Right lobe of liver (tissue), 6 donors: ENCODE data around the gene TSPAN13. TPM values are rescaled to one million over a fixed set of nuclear protein-coding genes. Genes with fewer than 3 reads are reported as not detected.

Source experiments
- ATAC-seq, 4 donors: fragments of 200-7000 bp; cut with Tn5 transposase; one replicate each; pipeline ENCODE4 v1.9.1; 2020; ENCODE audit warnings: mild to moderate bottlenecking in 4 of 4, moderate library complexity in 4 of 4
- DNase-seq, 3 donors: peaks; one replicate each; pipeline ENCODE4 v3.0.0-alpha.2; 2020
- H3K27ac ChIP-seq, 3 donors: fragments of 200-600 bp; one replicate each; pipeline ENCODE4 v1.8.0; 2022
- H3K27me3 ChIP-seq, 2 donors: fragments of 200-600 bp; one replicate each; pipeline ENCODE4 v1.8.0; 2022
- H3K36me3 ChIP-seq, 4 donors: fragments of 200-600 bp; sonication (generic) in 1 of 4; one replicate each; pipeline versions ENCODE4 v1.5.1 to v1.8.0; 2017 to 2022; ENCODE audit warnings: control low read depth in 1 of 4
- H3K4me1 ChIP-seq, 4 donors: fragments of 200-600 bp; sonication (generic) in 1 of 4; one replicate each; pipeline versions ENCODE4 v1.5.1 to v1.8.0; 2017 to 2022; ENCODE audit warnings: control low read depth in 1 of 4
- H3K4me3 ChIP-seq, 3 donors: fragments of 200-600 bp; one replicate each; pipeline ENCODE4 v1.8.0; 2022
- H3K9me3 ChIP-seq, 4 donors: fragments of 200-600 bp; sonication (generic) in 1 of 4; one replicate each; pipeline versions ENCODE4 v1.5.1 to v1.8.0; 2017 to 2022; ENCODE audit warnings: control low read depth in 1 of 4
- CTCF ChIP-seq, 4 donors: fragments of 200-600 bp in 3 of 4; fragments of 450-650 bp in 1 of 4; IDR thresholded peaks; one replicate each; pipeline versions ENCODE4 v1.5.1 to v1.8.0; 2016 to 2022; ENCODE audit warnings: antibody characterized with exemption in 4 of 4, mild to moderate bottlenecking in 2 of 4
- POLR2A ChIP-seq: fragments of 450-650 bp; IDR thresholded peaks from one replicate; pipeline ENCODE4 v1.6.1; 2017; ENCODE audit warnings: antibody characterized with exemption, mild to moderate bottlenecking
- WGBS: methylation state at CpG from one replicate; pipeline ENCODE4 v1.1.6; 2018; ENCODE audit warnings: low coverage, low lambda C conversion rate; ENCODE audit not compliant: insufficient coverage; ENCODE audit errors: missing lambda C conversion rate; 5-methylcytosine and 5-hydroxymethylcytosine counted together
- intact Hi-C, 2 donors: fragments of 100-400 bp; cut with DNase I; formaldehyde crosslinking; loops; one replicate each; pipeline versions ENCODE4 v1.11.2 to v1.14.1; 2022
- total RNA-seq, 6 experiments: library from RNA; depleted of rRNA in 2 of 6; stranded (reverse); fragments of >200 nt in 2 of 6; fragmentation: NEBNext Ultra II Directional in 3 of 6; extraction: Animal tissue kit (Norgen Biotek cat#: 25700) in 3 of 6; gene quantifications; one replicate each; pipeline versions ENCODE4 v1.1.0 to v1.2.4, GENCODE V29; 2016 to 2023
- donor health status: DM: no; HTN: yes; CAD: no.
- donor health status: DM: no; HTN: no; CAD: no.
- donor health status: DM: no; HTN: no; CAD: no.
- donor health status: DM: no; HTN: yes; CAD: no.
- donor health status: DM: no; HTN: yes; CAD: no.

Gene TSPAN13
- total RNA-seq, 6 experiments from 2014 or later, result 7.1 to 43.2 (median 18.0) TPM

GRCh38 chr7:16791905-16792698, 38.5 kb downstream of the TSPAN13 start:
- DNase-seq (no peak), ATAC-seq (no peak)
- intact Hi-C loops, result no loop called here
- H3K27me3 ChIP-seq, result no peaks in the 10 kb centered on the region
- no peaks in the 10 kb centered on the region for H3K4me1 ChIP-seq
- no peak overlapping the region for H3K27ac ChIP-seq
- TF ChIP-seq POLR2A (no peak), CTCF (IDR thresholded peaks at IDR 0.05) (no peak)
- no peaks in the 10 kb centered on the region for H3K36me3 ChIP-seq
- no peaks in the 10 kb centered on the region for H3K9me3 ChIP-seq
- H3K4me3 ChIP-seq, result no peak overlapping the region
- 63% methylated on average over 5 of the region's 5 CpGs for WGBS

- H3K27ac ChIP-seq, result no peak overlapping the region
- no peaks in the 10 kb centered on the region for H3K36me3 ChIP-seq
- H3K4me1 ChIP-seq, result no peaks in the 10 kb centered on the region
- no peaks in the 10 kb centered on the region for H3K9me3 ChIP-seq
- no peak for ATAC-seq
- DNase-seq, result no peak
- H3K4me3 ChIP-seq, result no peak overlapping the region
- TF ChIP-seq CTCF (IDR thresholded peaks at IDR 0.05) (no peak), POLR2A (no peak)
- no peaks in the 10 kb centered on the region for H3K27me3 ChIP-seq
- intact Hi-C loops, result no loop called here
- WGBS, result 75% methylated on average over 3 of the region's 3 CpGs
These were observed 41.4 kb downstream of the TSPAN13 start for GRCh38 chr7:16794986-16795385.

- no peak for TF ChIP-seq POLR2A
- no peak for TF ChIP-seq CTCF (IDR thresholded peaks at IDR 0.05)
- no peaks in the 10 kb centered on the region for H3K9me3 ChIP-seq
- no peak for ATAC-seq
- DNase-seq, result no peak
- intact Hi-C loops, result no loop called here
- 51% methylated on average over 6 of the region's 6 CpGs for WGBS
- no peaks in the 10 kb centered on the region for H3K27me3 ChIP-seq
- no peak overlapping the region for H3K27ac ChIP-seq
- H3K4me1 ChIP-seq, result no peaks in the 10 kb centered on the region
- no peak overlapping the region for H3K4me3 ChIP-seq
- no peaks in the 10 kb centered on the region for H3K36me3 ChIP-seq
These were observed 42.1 kb downstream of the TSPAN13 start for GRCh38 chr7:16795624-16796023.

- ATAC-seq (peak; percentile 51 to 72 (median 60)), DNase-seq (no peak)
- Histone ChIP-seq H3K27ac (no peak overlapping the region), H3K4me3 (no peak overlapping the region), H3K4me1 (no peaks in the 10 kb centered on the region), H3K9me3 (no peaks in the 10 kb centered on the region), H3K27me3 (no peaks in the 10 kb centered on the region), H3K36me3 (no peaks in the 10 kb centered on the region)
- TF ChIP-seq POLR2A (no peak), CTCF (IDR thresholded peaks at IDR 0.05) (peak; percentile 33 to 55 (median 51))
- intact Hi-C loops, result no loop called here
These were observed 47.6 kb downstream of the TSPAN13 start for GRCh38 chr7:16801111-16801542.
